Neural crest cell (in vitro differentiated cells): Measurements from ENCODE around the gene ASRGL1. TPM values are rescaled to one million over a fixed set of nuclear protein-coding genes. Genes with fewer than 3 reads are reported as not detected.
A peak's percentile ranks its signal among the peaks of the same experiment; 100 is the strongest.
"Not testable (repeated sequence)": the region's sequence is repeated elsewhere in the genome, so short reads cannot be mapped to it uniquely, and the experiment has no call there.

ENCODE experiments used
- DNase-seq: peaks from one replicate; pipeline ENCODE4 v3.0.0; 2021; ENCODE audit warnings: low read depth, mixed read lengths, low spot score
- H3K27ac Mint-ChIP-seq: one replicate; pipeline ENCODE4 v1.8.0; 2021; ENCODE audit warnings: mild to moderate bottlenecking, mixed read lengths; ENCODE audit not compliant: unreplicated experiment
- H3K27me3 Mint-ChIP-seq: 2 replicates; pipeline ENCODE4 v1.8.0; 2021; ENCODE audit warnings: low read depth, mild to moderate bottlenecking, mixed read lengths
- H3K36me3 Mint-ChIP-seq: 2 replicates; pipeline ENCODE4 v1.8.0; 2021; ENCODE audit warnings: low read depth, mild to moderate bottlenecking, mixed read lengths
- H3K4me1 Mint-ChIP-seq: 2 replicates; pipeline ENCODE4 v1.8.0; 2021; ENCODE audit warnings: mixed read lengths
- H3K4me3 Mint-ChIP-seq: one replicate; pipeline ENCODE4 v1.8.0; 2021; ENCODE audit warnings: mild to moderate bottlenecking, mixed read lengths
- H3K9me3 Mint-ChIP-seq: 2 replicates; pipeline ENCODE4 v1.8.0; 2021; ENCODE audit warnings: mixed read lengths
- CTCF ChIP-seq: fragments of 200-600 bp; sonication (generic); conservative IDR thresholded peaks from 2 replicates; pipeline ENCODE4 v1.5.0; 2021; ENCODE audit warnings: antibody characterized with exemption, mild to moderate bottlenecking
- total RNA-seq: library from RNA; stranded (reverse); gene quantifications from 2 replicates; pipeline ENCODE4 v1.2.1, GENCODE V29; 2021

Gene ASRGL1
- total RNA-seq, 1 donor from 2014 or later, result 57.5 TPM

- peaks cover 65% of the 10 kb centered on the region for H3K27me3 Mint-ChIP-seq
- H3K27ac Mint-ChIP-seq, result no peak overlapping the region
- no peaks in the 10 kb centered on the region for H3K4me1 Mint-ChIP-seq
- no peaks in the 10 kb centered on the region for H3K36me3 Mint-ChIP-seq
- TF ChIP-seq CTCF, result no peak
- H3K9me3 Mint-ChIP-seq, result peaks cover 5% of the 10 kb centered on the region
- DNase-seq, result no peak
- no peak overlapping the region for H3K4me3 Mint-ChIP-seq
Measured at GRCh38 chr11:62309991-62310390, 27.3 kb upstream of the ASRGL1 start.

- no peak for DNase-seq
- no peak for TF ChIP-seq CTCF
- Mint-ChIP-seq H3K36me3 (no peaks in the 10 kb centered on the region), H3K27me3 (peaks cover 56% of the 10 kb centered on the region), H3K4me1 (no peaks in the 10 kb centered on the region), H3K4me3 (no peak overlapping the region), H3K27ac (no peak overlapping the region), H3K9me3 (no peaks in the 10 kb centered on the region)
Measured at GRCh38 chr11:62315431-62315830, 21.8 kb upstream of the ASRGL1 start.

- peaks cover 15% of the 10 kb centered on the region for H3K4me1 Mint-ChIP-seq
- no peaks in the 10 kb centered on the region for H3K9me3 Mint-ChIP-seq
Measured at GRCh38 chr11:62322524-62322923, 14.7 kb upstream of the ASRGL1 start.

GRCh38 chr11:62324731-62325556, 12.3 kb upstream of the ASRGL1 start:
- TF ChIP-seq CTCF, result peak; percentile 66
- no peaks in the 10 kb centered on the region for H3K36me3 Mint-ChIP-seq
- no peak overlapping the region for H3K27ac Mint-ChIP-seq
- peaks cover 22% of the 10 kb centered on the region for H3K27me3 Mint-ChIP-seq
- H3K4me3 Mint-ChIP-seq, result no peak overlapping the region
- no peaks in the 10 kb centered on the region for H3K9me3 Mint-ChIP-seq
- DNase-seq, result peak; percentile 50
- peaks cover 15% of the 10 kb centered on the region for H3K4me1 Mint-ChIP-seq

More at GRCh38 chr11:62322524-62322923, 14.7 kb upstream of the ASRGL1 start:
- DNase-seq, result no peak
- Mint-ChIP-seq H3K27ac (no peak overlapping the region), H3K36me3 (no peaks in the 10 kb centered on the region), H3K4me3 (no peak overlapping the region), H3K27me3 (peaks cover 24% of the 10 kb centered on the region)
- TF ChIP-seq CTCF, result no peak

- not testable (repeated sequence) for DNase-seq, H3K9me3 Mint-ChIP-seq, H3K27ac Mint-ChIP-seq, H3K36me3 Mint-ChIP-seq, H3K4me3 Mint-ChIP-seq
- H3K27me3 Mint-ChIP-seq, result peaks cover 21% of the 10 kb centered on the region
- H3K4me1 Mint-ChIP-seq, result peaks cover 15% of the 10 kb centered on the region
Measured at GRCh38 chr11:62325781-62326180, 11.5 kb upstream of the ASRGL1 start.

GRCh38 chr11:62326719-62327118, 10.5 kb upstream of the ASRGL1 start:
- peaks cover 15% of the 10 kb centered on the region for H3K4me1 Mint-ChIP-seq
- not testable (repeated sequence) for H3K9me3 Mint-ChIP-seq, H3K36me3 Mint-ChIP-seq, H3K4me3 Mint-ChIP-seq, H3K27ac Mint-ChIP-seq, DNase-seq
- peaks cover 29% of the 10 kb centered on the region for H3K27me3 Mint-ChIP-seq

- H3K27ac Mint-ChIP-seq, H3K4me3 Mint-ChIP-seq, H3K9me3 Mint-ChIP-seq, H3K36me3 Mint-ChIP-seq, DNase-seq: not testable (repeated sequence)
- Mint-ChIP-seq H3K27me3 (peaks cover 36% of the 10 kb centered on the region), H3K4me1 (peaks cover 15% of the 10 kb centered on the region)
Measured at GRCh38 chr11:62327541-62327940, 9.7 kb upstream of the ASRGL1 start.

- Mint-ChIP-seq H3K4me1 (peaks cover 12% of the 10 kb centered on the region), H3K27me3 (peaks cover 57% of the 10 kb centered on the region)
- not testable (repeated sequence) for DNase-seq, H3K9me3 Mint-ChIP-seq, H3K27ac Mint-ChIP-seq, H3K36me3 Mint-ChIP-seq, H3K4me3 Mint-ChIP-seq
Measured at GRCh38 chr11:62331264-62331663, 6.0 kb upstream of the ASRGL1 start.
